H1 (cell line): Measurements from ENCODE around the gene ZBTB16. TPM values are rescaled to one million over a fixed set of nuclear protein-coding genes. Genes with fewer than 3 reads are reported as not detected.

Experiments
- CTCF ChIA-PET: fragments of 300-600 bp; sonication (Branson Sonifier 250); formaldehyde crosslinking; loops from one replicate; lab custom pipeline; 2021; ENCODE audit not compliant: partially characterized antibody; lab: Charles Lee
- POLR2A ChIA-PET: fragments of 300-600 bp; sonication (Branson Sonifier 250); formaldehyde crosslinking; loops from one replicate; lab custom pipeline; 2021; ENCODE audit warnings: inconsistent platforms; ENCODE audit not compliant: partially characterized antibody; lab: Charles Lee
- DNase-seq, 2 experiments: peaks; one replicate each; pipeline versions ENCODE4 v3.0.0 to v3.0.0-alpha.2; 2010 to 2022; ENCODE audit warnings: low spot score in 2 of 2, low read depth in 1 of 2, mixed read lengths in 1 of 2
- FAIRE-seq: peaks from 2 replicates; lab custom pipeline; 2011; peaks lifted over from hg19 to GRCh38; lab: Jason Lieb, UNC
- H2AFZ ChIP-seq: 2 replicates; pipeline ENCODE4 v1.8.1; 2012; ENCODE audit warnings: low read length, inconsistent platforms
- H2AK5ac ChIP-seq: 2 replicates; pipeline ENCODE4 v1.6.1; 2013; ENCODE audit warnings: low read depth, low read length
- H2BK120ac ChIP-seq: replicated peaks from 2 replicates; pipeline ENCODE3; 2013; ENCODE audit warnings: low read depth, low read length, inconsistent platforms
- H2BK12ac ChIP-seq: 2 replicates; pipeline ENCODE4 v1.6.1; 2013; ENCODE audit warnings: low read depth, low read length
- H2BK15ac ChIP-seq: 2 replicates; pipeline ENCODE4 v1.6.1; 2013; ENCODE audit warnings: low read length
- H2BK20ac ChIP-seq: 2 replicates; pipeline ENCODE4 v1.6.1; 2013; ENCODE audit warnings: low read length
- H2BK5ac ChIP-seq: 2 replicates; pipeline ENCODE4 v1.6.1; 2013; ENCODE audit warnings: low read depth, low read length
- H3K14ac ChIP-seq: 2 replicates; pipeline ENCODE4 v1.6.1; 2013; ENCODE audit warnings: inconsistent platforms; ENCODE audit not compliant: insufficient read length
- H3K18ac ChIP-seq: 2 replicates; pipeline ENCODE4 v1.6.1; 2013; ENCODE audit warnings: low read length; ENCODE audit errors: extremely low read depth
- H3K23ac ChIP-seq: 2 replicates; pipeline ENCODE4 v1.6.1; 2013; ENCODE audit warnings: inconsistent platforms; ENCODE audit not compliant: insufficient read length
- H3K23me2 ChIP-seq: 2 replicates; pipeline ENCODE4 v1.6.1; 2013; ENCODE audit warnings: low read depth, low read length
- H3K27ac ChIP-seq: 2 replicates; pipeline ENCODE4 v1.6.1; 2011; ENCODE audit warnings: low read depth, low read length, inconsistent platforms
- H3K27me3 ChIP-seq, 4 experiments: replicated peaks in 1 of 4; 1 replicate in 1 of 4; 2 replicates in 3 of 4; pipeline versions ENCODE4 v1.6.1 to v1.8.1; 2011 to 2013; ENCODE audit warnings: low read length in 3 of 4, mild to moderate bottlenecking in 3 of 4, inconsistent platforms in 2 of 4, mixed read lengths in 2 of 4, moderate library complexity in 1 of 4; ENCODE audit not compliant: control insufficient read depth in 3 of 4, insufficient read depth in 3 of 4; ENCODE audit errors: extremely low read depth in 1 of 4
- H3K36me3 ChIP-seq, 4 experiments: 2 replicates each; pipeline versions ENCODE4 v1.6.1 to v1.8.1; 2011 to 2013; ENCODE audit warnings: mild to moderate bottlenecking in 4 of 4, low read length in 3 of 4, moderate library complexity in 2 of 4, control low read depth in 1 of 4, inconsistent platforms in 1 of 4; ENCODE audit not compliant: insufficient read depth in 4 of 4, control insufficient read depth in 2 of 4
- H3K4ac ChIP-seq: replicated peaks from 2 replicates; pipeline ENCODE3; 2013; ENCODE audit warnings: low read length, low read depth, mixed read lengths, inconsistent platforms; ENCODE audit not compliant: insufficient read length
- H3K4me1 ChIP-seq, 4 experiments: replicated peaks in 1 of 4; 1 replicate in 1 of 4; 2 replicates in 3 of 4; pipeline versions ENCODE4 v1.6.1 to v1.8.1; 2011 to 2013; ENCODE audit warnings: low read length in 3 of 4, inconsistent platforms in 2 of 4, mixed read lengths in 1 of 4; ENCODE audit not compliant: insufficient read depth in 4 of 4, control insufficient read depth in 3 of 4
- H3K4me2 ChIP-seq, 2 experiments: 2 replicates each; pipeline versions ENCODE4 v1.6.1 to v1.8.1; 2011 to 2013; ENCODE audit warnings: low read depth in 2 of 2, low read length in 2 of 2, control low read depth in 1 of 2, inconsistent platforms in 1 of 2, mild to moderate bottlenecking in 1 of 2; ENCODE audit not compliant: insufficient read depth in 1 of 2
- H3K4me3 ChIP-seq, 4 experiments: fragments of 200-600, 300-600 bp in 1 of 4; sonication (generic), shearing (Covaris generic), sonication (Bioruptor Twin) in 1 of 4; 2 replicates each; pipeline versions ENCODE4 v1.5.1 to v1.8.1; 2011 to 2016; ENCODE audit warnings: low read length in 4 of 4, low read depth in 3 of 4, control low read depth in 2 of 4, inconsistent platforms in 2 of 4, mild to moderate bottlenecking in 2 of 4, mixed read lengths in 1 of 4, moderate library complexity in 1 of 4; ENCODE audit not compliant: insufficient read depth in 2 of 4; ENCODE audit errors: extremely low read depth in 1 of 4
- H3K56ac ChIP-seq: replicated peaks from 2 replicates; pipeline ENCODE3; 2013; ENCODE audit warnings: low read depth, mild to moderate bottlenecking, mixed read lengths, low read length, inconsistent platforms; ENCODE audit not compliant: insufficient read length
- H3K79me1 ChIP-seq: 2 replicates; pipeline ENCODE4 v1.6.1; 2013; ENCODE audit warnings: low read depth, low read length, control low read depth
- H3K79me2 ChIP-seq, 2 experiments: 2 replicates each; pipeline versions ENCODE4 v1.6.1 to v1.8.1; 2012 to 2013; ENCODE audit warnings: low read length in 2 of 2, mild to moderate bottlenecking in 2 of 2, inconsistent platforms in 1 of 2; ENCODE audit not compliant: insufficient read depth in 2 of 2, control insufficient read depth in 1 of 2
- H3K9ac ChIP-seq, 4 experiments: replicated peaks in 1 of 4; 1 replicate in 1 of 4; 2 replicates in 3 of 4; pipeline versions ENCODE4 v1.6.1 to v1.8.1; 2011 to 2013; ENCODE audit warnings: low read depth in 3 of 4, low read length in 3 of 4, control low read depth in 2 of 4, mild to moderate bottlenecking in 2 of 4, moderate library complexity in 2 of 4, inconsistent platforms in 1 of 4; ENCODE audit errors: extremely low read depth in 1 of 4
- H3K9me3 ChIP-seq, 2 experiments: 2 replicates each; pipeline versions ENCODE4 v1.6.1 to v1.8.1; 2012 to 2013; ENCODE audit warnings: mild to moderate bottlenecking in 2 of 2, moderate library complexity in 2 of 2, control low read depth in 1 of 2, inconsistent platforms in 1 of 2, low read depth in 1 of 2, low read length in 1 of 2, mixed read lengths in 1 of 2; ENCODE audit not compliant: insufficient read depth in 2 of 2
- H4K20me1 ChIP-seq, 2 experiments: replicated peaks in 1 of 2; 2 replicates each; pipeline versions ENCODE3 to v1.8.1; 2011 to 2013; ENCODE audit warnings: inconsistent platforms in 2 of 2, low read length in 2 of 2, mild to moderate bottlenecking in 1 of 2; ENCODE audit not compliant: insufficient read depth in 2 of 2, control insufficient read depth in 1 of 2
- H4K5ac ChIP-seq: 2 replicates; pipeline ENCODE4 v1.6.1; 2013; ENCODE audit warnings: low read length, low read depth, mixed read lengths, inconsistent platforms; ENCODE audit not compliant: insufficient read length
- H4K8ac ChIP-seq: 2 replicates; pipeline ENCODE4 v1.8.0; 2013; ENCODE audit warnings: mild to moderate bottlenecking, moderate library complexity, low read length, inconsistent platforms; ENCODE audit not compliant: insufficient read depth; ENCODE audit errors: extremely low read depth
- H4K91ac ChIP-seq: replicated peaks from 2 replicates; pipeline ENCODE3; 2013; ENCODE audit warnings: low read length, mixed read lengths, inconsistent platforms; ENCODE audit not compliant: insufficient read length
- ASH2L ChIP-seq: fragments of 200-600, 300-600 bp; sonication (generic); IDR thresholded peaks from one replicate; pipeline ENCODE4 v1.7.1; 2017; ENCODE audit warnings: low read length
- JUN ChIP-seq: IDR thresholded peaks from 2 replicates; pipeline ENCODE4 v1.6.1; 2011; ENCODE audit warnings: low read depth, mild to moderate bottlenecking, improper control_type of control experiment, low read length
- SP1 ChIP-seq: IDR thresholded peaks from 2 replicates; pipeline ENCODE4 v1.6.1; 2011; ENCODE audit warnings: low read depth, low read length
- TAF7 ChIP-seq: optimal IDR thresholded peaks from 2 replicates; pipeline ENCODE3; 2011; ENCODE audit warnings: low read depth, mild to moderate bottlenecking, inconsistent platforms, low read length, moderate library complexity, borderline replicate concordance
- YY1 ChIP-seq: IDR thresholded peaks from 2 replicates; pipeline ENCODE4 v1.6.1; 2011; ENCODE audit warnings: low read depth, mild to moderate bottlenecking, low read length
- WGBS, 2 experiments: shearing (Covaris generic) in 1 of 2; methylation state at CpG; one replicate each; pipeline versions ENCODE4 v1.1.6 to v1.1.7; 2013 to 2015; ENCODE audit warnings: low lambda C conversion rate in 2 of 2, mixed read lengths in 2 of 2, inconsistent platforms in 1 of 2, low coverage in 1 of 2, missing lambda C conversion rate in 1 of 2; ENCODE audit not compliant: insufficient replicate concordance in 2 of 2, insufficient coverage in 1 of 2, insufficient read length in 1 of 2; ENCODE audit errors: extremely low coverage in 1 of 2, missing lambda C conversion rate in 1 of 2; 5-methylcytosine and 5-hydroxymethylcytosine counted together
- polyA plus RNA-seq, 7 experiments: library from polyadenylated mRNA; depleted of rRNA in 3 of 7; stranded (reverse) in 5 of 7; unstranded in 2 of 7; fragments of >200 nt in 5 of 7; fragments of 200-250 nt in 2 of 7; gene quantifications; 1 replicate in 5 of 7; 2 replicates in 1 of 7; 4 replicates in 1 of 7; pipeline versions ENCODE4 v1.2.1 to v1.2.3, GENCODE V29; 2011 to 2013; ENCODE audit warnings: missing spikeins in 2 of 7, mixed read lengths in 2 of 7
- total RNA-seq: library from RNA; stranded (reverse); fragmentation: NEBNext Ultra II Directional; extraction: Animal tissue kit (Norgen Biotek cat#: 25700); gene quantifications from 2 replicates; pipeline ENCODE4 v1.2.1, GENCODE V29; 2021

ZBTB16 gene
- total and polyA plus RNA-seq, 2 of the 8 experiments (the other 6 are each of a cell fraction or from before 2014, with no cell fraction given) = 0.12 to 0.61 TPM

GRCh38 chr11:114164546-114164945 lies 105.0 kb downstream of the ZBTB16 start:
- no peak overlapping the region for H4K5ac ChIP-seq
- H2BK20ac ChIP-seq = no peak overlapping the region
- no peak overlapping the region for H2BK12ac ChIP-seq
- H3K9ac ChIP-seq = no peak overlapping the region
- no peaks in the 10 kb centered on the region for H3K79me2 ChIP-seq
- no peak overlapping the region for H3K56ac ChIP-seq
- FAIRE-seq = no peak
- no peak overlapping the region for H2BK15ac ChIP-seq
- H3K9me3 ChIP-seq = no peaks in the 10 kb centered on the region
- POLR2A ChIA-PET = no interaction called here
- H3K27me3 ChIP-seq = no peaks in the 10 kb centered on the region
- H3K18ac ChIP-seq = no peak overlapping the region
- H3K14ac ChIP-seq = no peak overlapping the region
- H3K23me2 ChIP-seq = no peaks in the 10 kb centered on the region
- H3K79me1 ChIP-seq = no peaks in the 10 kb centered on the region
- no peak for DNase-seq
- H3K36me3 ChIP-seq = no peaks in the 10 kb centered on the region
- WGBS, 2 experiments = 78% methylated on average over 9 of the region's 9 CpGs; no CpG with 5 or more reads in 1 of the 2 experiments
- H3K4me2 ChIP-seq = no peak overlapping the region
- TF ChIP-seq TAF7 (no peak), JUN (no peak), SP1 (no peak), ASH2L (no peak), YY1 (no peak)
- TF ChIP-seq, all 59 proteins: peak for 0
- H4K8ac ChIP-seq = no peak overlapping the region
- H2BK120ac ChIP-seq = no peak overlapping the region
- H3K4ac ChIP-seq = no peak overlapping the region
- no peak overlapping the region for H2AFZ ChIP-seq
- no peak overlapping the region for H3K27ac ChIP-seq
- no peaks in the 10 kb centered on the region for H4K20me1 ChIP-seq
- H4K91ac ChIP-seq = no peak overlapping the region
- H3K23ac ChIP-seq = no peak overlapping the region
- peaks cover 2 to 6% (median 3%) of the 10 kb centered on the region in 4 experiments; a peak in 5 of 7 replicates for H3K4me1 ChIP-seq
- CTCF ChIA-PET = no interaction called here
- H2BK5ac ChIP-seq = no peak overlapping the region
- no peak overlapping the region for H3K4me3 ChIP-seq
- no peak overlapping the region for H2AK5ac ChIP-seq
